M059J (cell line): ENCODE results near the gene PTGES2. TPM values are rescaled to one million over a fixed set of nuclear protein-coding genes. Genes with fewer than 3 reads are reported as not detected.

Source experiments
- DNase-seq: peaks from one replicate; pipeline ENCODE4 v3.0.0-alpha.2; 2012; ENCODE audit warnings: low read depth
- total RNA-seq: library from RNA; depleted of rRNA; stranded (reverse); fragments of >200 nt; shearing (Covaris generic); gene quantifications from 2 replicates; pipeline ENCODE4 v1.2.3, GENCODE V29; 2014

Gene PTGES2
- total RNA-seq, 1 experiment from 2014 or later, result 53.8 TPM

DNA sequence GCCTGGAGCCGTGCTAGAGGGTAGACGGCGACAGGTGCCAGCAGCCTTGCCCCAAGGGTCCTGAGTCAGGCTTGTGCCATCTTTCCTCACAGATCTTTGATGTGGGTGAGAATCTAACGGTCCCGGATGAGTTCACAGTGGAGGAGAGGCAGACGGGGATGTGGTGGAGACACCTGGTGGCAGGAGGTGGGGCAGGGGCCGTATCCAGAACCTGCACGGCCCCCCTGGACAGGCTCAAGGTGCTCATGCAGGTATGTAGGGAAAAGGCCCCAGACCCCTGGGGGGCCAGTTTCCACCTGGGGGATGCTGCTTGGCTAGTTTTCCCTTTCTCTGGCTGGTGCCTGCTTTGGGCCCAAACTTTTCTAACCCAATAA is 24.0 kb downstream of the PTGES2 start:
- DNase-seq, result no peak

DNA sequence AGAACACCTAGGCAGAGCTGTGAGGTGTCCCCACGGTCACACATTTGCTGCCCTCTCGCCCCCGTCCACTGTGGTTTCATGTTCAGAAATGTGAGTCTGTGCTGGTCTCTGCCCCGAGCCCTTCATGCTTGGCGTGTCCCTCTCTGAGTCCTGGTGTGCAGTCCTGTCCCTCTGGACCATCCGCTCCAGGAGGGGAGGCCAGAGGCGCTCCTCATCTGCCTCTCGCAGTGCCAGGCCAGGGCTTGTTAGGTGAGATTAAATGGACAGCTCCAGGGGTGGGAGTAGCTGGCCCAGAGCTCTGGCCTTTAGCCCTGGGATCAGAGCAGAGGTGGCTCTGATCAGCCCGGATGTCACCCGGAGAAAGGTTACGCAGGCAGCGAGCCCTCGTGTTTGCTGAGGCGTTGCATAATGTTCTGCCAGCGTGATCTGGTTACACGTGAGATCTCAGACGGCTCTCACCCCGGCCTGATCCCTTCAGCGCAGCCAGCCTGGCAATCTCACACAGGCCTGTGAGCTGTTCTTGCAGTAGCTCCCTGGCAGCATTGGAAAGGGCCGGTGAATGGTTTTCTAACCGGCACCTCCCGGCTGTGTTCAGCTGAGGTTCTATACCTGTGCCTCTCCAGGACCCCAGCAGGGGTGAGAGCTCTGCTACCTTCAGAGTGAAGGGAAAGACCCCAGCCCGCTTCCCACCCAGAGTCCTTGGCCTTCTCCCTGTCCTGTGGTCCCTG is 24.5 kb downstream of the PTGES2 start:
- no peak for DNase-seq

GRCh38 chr9:128102196-128102595 is 25.3 kb downstream of the PTGES2 start:
- no peak for DNase-seq

DNA sequence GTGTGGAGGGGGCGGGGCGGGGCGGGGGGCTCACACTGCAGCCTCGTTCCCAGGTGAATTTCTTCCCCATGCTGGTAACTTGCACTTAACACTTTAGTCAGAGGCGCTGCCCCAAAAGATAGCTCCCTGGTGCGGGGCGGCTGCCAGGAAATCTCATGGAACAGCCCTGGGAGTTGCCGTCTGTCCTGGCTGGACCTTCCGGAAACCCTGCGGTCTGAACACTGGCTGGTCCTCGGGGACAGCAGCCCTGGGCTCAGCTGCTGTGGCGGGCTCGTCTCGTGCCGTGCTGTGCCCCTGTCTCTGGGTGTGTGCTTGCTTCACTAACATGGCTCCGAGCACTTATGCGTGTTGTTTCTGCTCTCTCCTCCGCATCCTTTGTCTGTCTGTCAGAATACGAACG is 25.8 kb downstream of the PTGES2 start:
- DNase-seq, result no peak

DNA sequence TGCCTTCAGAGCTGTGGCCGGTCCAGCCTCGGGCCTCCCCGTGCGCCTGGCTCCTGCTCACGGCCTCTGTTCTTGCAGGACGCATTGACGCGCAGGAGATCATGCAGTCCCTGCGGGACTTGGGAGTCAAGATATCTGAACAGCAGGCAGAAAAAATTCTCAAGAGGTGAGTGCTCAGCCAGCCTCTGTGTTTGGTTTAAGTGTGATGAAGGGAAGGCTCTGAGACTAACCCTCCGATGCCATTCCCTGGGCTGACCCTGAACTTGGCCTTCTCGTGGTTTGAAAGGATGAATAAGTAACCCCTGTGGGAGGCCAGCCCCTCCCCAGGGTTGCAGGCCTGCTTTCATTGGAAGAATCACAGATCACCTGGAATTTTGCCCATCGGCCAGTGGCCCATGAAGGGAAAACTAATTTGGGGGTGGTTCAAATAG is 26.3 kb downstream of the PTGES2 start:
- DNase-seq, result no peak

- DNase-seq, result no peak
Measured at GRCh38 chr9:128100581-128100980, 26.9 kb downstream of the PTGES2 start.

- no peak for DNase-seq
Measured at GRCh38 chr9:128099932-128100491, 27.5 kb downstream of the PTGES2 start.

DNA sequence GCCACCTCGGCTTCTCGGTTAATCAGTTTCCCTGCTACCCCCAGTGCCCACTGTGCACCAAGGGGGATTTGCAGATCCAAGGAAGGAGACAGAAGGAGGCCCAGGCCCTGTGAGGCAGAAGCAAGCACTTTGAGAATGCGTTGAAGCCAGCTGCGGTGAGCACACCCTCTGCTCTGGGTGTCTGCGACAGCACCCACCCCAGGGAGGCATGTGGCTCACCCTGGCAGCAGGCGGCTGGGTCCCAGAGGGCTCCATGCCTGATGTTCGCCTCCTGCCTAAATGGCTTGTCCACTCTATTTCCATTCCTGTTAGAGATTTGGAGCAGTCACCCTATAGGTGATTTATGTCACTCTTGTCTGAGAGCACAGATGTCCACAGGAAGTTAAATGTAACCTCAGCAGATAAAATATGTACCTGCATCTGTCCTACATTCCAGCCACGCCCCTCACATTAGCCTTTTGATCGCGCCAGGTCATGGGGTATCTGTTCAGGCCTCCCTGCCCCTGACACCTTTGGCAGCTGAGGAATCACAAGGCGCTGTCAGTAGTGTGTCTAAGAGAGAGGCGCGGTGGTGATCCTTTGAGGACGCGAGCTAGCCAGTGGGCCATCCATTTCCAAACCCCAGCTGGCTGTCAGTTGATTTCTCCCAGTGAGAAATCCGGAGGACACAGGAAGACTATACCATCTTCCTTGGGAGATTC is 28.1 kb downstream of the PTGES2 start:
- DNase-seq, result no peak

- peak; percentile 86 for DNase-seq
Measured at GRCh38 chr9:128098297-128099230, 29.0 kb downstream of the PTGES2 start.

DNA sequence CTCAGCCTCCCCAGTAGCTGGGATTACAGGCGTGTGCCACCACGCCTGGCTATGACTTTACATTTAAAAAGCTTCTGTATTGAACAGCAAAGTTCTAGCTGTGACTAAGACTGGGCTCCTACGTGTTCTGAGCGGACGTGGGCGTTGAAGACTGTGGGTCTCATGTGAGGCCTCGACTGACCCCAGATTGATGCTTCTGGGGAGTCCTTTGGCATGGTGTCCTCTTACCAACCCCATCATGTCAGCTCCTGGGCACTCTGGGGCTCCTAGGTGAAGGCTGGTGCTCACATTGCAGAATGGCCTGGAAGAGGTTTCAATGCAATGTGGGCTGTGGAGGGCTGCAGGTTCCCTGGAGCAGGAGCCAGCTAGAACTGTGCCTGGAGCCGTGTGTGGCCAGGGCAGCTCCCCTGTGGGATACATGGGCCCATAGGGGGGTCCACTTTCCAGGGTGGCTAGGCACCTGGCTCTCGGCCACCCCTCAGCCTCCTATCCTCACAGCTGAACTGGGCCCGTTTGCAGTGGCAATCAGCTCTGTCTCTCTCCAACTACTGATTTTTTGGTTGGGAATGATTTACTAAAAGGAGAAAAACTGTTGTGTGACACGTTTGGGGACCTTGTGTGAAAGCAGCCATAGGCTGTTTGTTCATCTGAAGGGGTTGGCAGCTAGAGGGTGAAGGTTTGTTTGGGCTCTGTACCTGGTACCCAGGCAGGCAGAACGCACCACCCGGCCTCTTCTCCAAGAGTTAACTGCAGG is 29.8 kb downstream of the PTGES2 start:
- no peak for DNase-seq

DNA sequence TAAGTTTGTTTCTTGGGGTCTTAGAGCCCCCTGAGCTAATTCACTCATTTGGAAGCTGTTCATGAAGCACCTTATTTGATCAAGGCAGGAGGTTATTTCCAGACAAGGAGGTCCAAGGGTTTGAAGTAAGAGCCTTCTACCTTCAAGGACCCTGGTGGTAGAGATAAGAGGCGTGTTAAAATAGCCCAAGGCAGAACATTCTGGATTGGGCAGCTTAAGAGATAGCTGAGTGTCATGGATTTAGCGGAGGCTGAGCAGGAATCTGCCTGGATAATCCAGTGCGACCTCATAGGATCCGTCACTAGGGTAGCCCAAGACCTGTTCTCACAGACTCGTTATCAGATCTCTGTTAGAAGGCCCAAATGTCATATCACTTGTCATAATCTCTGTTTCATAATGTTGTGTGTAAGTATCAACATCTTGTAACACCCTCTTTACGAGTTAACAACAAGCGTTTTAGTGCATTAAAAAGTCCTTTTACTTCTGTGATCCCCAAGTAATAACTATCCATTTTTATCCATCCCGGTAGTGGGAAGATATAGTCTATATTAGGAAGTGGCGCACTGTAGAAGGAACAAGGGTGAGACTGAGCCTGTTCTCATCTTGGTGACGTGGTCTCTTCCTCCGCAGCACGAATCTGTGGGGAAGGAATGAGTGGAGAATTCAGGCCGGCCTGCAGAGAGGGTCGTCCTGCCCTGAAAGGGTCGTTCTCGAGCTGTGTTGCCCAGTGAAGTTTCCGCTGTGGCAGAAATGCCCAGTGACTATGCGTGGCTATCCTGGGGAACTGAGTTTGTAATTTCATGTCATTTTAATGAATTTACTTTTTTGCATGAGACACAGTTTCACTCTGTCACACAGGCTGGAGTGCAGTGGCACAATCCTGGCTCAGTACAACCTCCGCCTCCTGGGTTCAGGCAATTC is 30.7 kb downstream of the PTGES2 start:
- DNase-seq, result no peak

DNA sequence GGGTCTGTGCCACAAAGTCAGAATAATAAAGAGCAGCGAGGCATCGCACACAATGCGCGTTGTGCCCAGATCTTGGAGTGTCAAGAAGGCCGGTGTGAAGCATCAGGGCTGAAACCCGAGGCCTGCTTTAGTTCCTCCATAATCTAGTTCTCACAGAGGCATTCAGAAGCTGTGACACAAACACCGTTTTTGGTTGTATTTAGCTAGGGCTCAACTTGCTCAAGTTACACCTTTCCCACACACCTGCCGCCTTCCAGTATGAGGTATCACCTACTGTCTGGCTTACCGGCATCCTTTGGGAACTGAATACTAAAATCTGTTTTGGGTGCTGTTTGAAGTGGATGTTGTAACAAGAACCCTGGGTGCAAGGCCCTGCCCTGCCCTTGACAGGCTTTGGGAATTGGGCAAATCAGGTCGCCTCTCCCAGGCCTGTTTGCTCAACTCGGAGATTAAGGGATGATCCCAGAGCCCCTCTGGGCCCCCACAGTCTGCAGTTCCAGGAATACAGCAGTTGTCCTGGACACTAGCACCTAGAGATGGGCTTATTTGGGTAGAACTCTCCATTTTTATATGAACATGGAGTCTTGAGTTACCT is 32.5 kb downstream of the PTGES2 start:
- DNase-seq, result no peak

GRCh38 chr9:128094166-128094949 is 33.2 kb downstream of the PTGES2 start:
- DNase-seq, result peak; percentile 100

DNA sequence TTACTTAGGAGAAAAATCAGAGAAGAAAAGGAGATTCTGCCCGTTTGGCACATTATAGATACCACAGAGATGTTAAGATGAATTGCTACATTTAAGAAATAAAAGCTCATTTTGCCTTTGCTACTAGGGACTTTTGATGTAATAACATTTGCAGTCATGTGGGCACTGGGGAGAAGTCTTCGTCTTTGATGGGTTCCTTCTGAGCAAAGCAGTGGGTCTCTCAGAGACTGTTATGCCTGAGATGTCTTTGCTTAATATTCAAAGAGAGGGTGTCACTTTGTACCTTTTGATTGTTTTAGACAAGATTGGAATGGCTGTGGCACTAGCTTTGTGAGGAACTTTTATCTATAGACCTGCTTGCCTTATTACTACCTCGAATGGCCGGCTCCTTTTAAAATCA is 34.5 kb downstream of the PTGES2 start:
- DNase-seq, result no peak

DNA sequence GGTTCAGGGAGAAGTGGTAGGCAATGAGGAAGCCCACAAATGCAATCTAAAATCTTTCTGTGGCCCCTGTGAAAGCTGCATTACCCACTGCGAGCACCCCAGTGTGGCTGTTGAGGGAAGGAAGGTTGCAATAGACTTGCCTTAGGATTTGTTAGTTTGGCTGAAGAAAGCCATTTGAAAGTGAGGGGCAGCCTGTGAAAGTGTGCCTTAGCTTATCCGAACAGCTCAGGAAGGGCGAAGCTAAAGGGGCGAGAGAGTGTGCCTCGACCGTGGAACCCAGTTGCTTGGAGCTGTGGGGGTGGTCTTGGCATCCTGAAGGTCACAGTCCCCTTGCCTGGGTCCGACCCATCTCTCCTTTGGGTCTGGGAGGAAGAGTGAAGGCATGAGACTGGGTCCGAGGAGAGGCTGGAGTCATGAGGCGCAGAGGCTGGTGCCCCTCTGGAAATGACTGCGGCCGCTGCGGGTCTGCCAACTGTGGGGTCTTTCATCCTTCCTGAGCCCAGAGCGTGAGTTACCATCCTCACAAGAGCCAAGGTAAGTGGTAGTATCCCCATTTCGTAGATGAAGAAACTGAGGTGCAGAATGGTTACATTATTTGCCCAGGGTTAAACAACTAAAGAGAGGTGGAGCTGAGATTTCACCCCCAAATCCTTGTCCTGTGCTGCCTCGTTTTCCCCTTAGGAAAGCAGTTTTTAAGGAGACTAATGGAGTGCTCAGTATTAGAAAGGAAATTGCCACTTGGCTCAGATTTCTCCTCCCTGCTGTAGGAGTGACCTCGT is 35.1 kb downstream of the PTGES2 start:
- DNase-seq, result no peak

DNA sequence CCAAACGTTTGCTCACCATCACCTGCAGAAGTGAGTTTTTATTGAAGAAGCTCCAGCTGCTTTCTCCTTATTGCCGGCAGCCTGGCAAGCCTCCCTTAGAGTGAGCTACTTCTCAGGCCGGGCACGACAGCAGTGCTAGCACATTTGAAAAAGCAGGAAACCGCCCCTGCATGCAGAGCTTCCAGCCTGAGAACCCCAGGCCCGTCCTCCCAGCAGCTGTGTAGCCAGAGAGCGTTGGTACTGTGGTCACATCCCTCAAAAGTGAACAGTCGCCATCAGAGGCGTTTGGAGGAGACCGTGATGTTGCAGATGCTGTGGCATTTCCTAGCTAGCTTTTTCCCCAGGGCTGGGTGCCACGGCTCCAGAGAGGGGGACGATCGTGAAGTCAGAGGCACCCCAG is 36.0 kb downstream of the PTGES2 start:
- no peak for DNase-seq

- DNase-seq, result peak; percentile 28
Measured at GRCh38 chr9:128091144-128091543, 36.4 kb downstream of the PTGES2 start.

DNA sequence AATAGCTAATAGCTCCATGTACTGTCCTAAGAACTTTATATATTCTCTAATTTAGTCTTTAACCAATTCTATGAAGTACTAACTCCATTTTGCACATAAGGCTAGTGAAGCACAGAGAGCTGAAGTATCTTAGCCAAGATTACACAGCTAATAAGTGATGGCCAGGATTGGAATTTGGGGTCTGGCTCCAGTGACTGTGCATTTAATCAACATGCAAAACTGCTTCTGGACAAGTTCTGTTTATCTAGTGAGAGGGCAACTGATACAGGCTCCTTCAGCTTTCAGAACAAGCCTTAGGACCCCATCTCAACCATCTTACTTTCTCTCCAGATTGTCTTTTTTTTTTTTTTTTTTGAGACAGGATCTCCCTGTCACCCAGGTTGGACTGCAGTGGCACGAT is 38.2 kb downstream of the PTGES2 start:
- no peak for DNase-seq
